HEK293T (cell line): Measurements from ENCODE around the gene ALX3.

ENCODE experiments used
- ARNT ChIP-seq: fragments of 450-650 bp; IDR thresholded peaks from 2 replicates; pipeline ENCODE4 v1.6.1; 2017; ENCODE audit warnings: mild to moderate bottlenecking
- BHLHE40 ChIP-seq: fragments of 450-650 bp; IDR thresholded peaks from 2 replicates; pipeline ENCODE4 v1.6.1; 2016; ENCODE audit warnings: mild to moderate bottlenecking, moderate library complexity, borderline replicate concordance
- SP1 ChIP-seq: fragments of 450-650 bp; IDR thresholded peaks from 2 replicates; pipeline ENCODE4 v1.6.1; 2017
- TARDBP ChIP-seq: fragments of 450-650 bp; IDR thresholded peaks from 2 replicates; pipeline ENCODE4 v1.6.1; 2016
- TF ChIP-seq, protein P1 (sequence below): fragments of 450-650 bp; IDR thresholded peaks from 2 replicates; pipeline ENCODE4 v1.6.1; 2016

DNA sequence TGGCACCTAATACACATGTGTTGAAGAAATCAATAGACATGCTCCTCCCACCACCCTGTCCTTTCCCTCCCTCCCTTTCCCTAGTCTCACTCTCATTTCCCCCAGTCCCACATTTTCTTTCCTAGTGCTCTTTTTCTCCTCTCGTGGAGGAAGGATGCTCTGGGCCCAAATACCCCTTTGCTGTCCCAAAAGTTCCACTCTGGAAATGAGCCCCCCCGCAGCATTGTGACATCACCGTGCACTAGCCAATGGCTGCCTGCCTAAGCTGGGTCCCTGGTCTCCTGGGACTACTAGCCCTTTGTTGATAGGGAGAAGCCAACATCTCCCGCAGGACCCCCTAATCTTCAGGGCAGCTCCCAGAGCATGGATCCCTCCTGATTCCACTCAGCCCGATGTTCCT lies 41.7 kb upstream of the ALX3 start, which contains the start of gene UBL4B:
- TF ChIP-seq TARDBP (no peak), BHLHE40 (no peak), SP1 (no peak), ARNT (no peak)
- TF ChIP-seq, protein P1, sequence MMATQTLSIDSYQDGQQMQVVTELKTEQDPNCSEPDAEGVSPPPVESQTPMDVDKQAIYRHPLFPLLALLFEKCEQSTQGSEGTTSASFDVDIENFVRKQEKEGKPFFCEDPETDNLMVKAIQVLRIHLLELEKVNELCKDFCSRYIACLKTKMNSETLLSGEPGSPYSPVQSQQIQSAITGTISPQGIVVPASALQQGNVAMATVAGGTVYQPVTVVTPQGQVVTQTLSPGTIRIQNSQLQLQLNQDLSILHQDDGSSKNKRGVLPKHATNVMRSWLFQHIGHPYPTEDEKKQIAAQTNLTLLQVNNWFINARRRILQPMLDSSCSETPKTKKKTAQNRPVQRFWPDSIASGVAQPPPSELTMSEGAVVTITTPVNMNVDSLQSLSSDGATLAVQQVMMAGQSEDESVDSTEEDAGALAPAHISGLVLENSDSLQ, result no peak
